HG02943 (cell line): ENCODE results near the gene ELK3.
"Not testable (repeated sequence)": the region's sequence is repeated elsewhere in the genome, so short reads cannot be mapped to it uniquely, and the experiment has no call there.

Experiments used
- ATAC-seq: cut with Tn5 transposase; IDR thresholded peaks from one replicate; pipeline ENCODE4 v1.9.1; 2021; ENCODE audit warnings: mild to moderate bottlenecking, low read depth, moderate library complexity; ENCODE audit not compliant: unreplicated experiment

ELK3 gene

GRCh38 chr12:96300064-96300463 is 105.9 kb downstream of the ELK3 start:
- ATAC-seq: no peak

GRCh38 chr12:96301732-96302131 is 107.6 kb downstream of the ELK3 start:
- no peak for ATAC-seq

- no peak for ATAC-seq
These were observed 108.6 kb downstream of the ELK3 start for GRCh38 chr12:96302687-96303310.

- no peak for ATAC-seq
These were observed 109.5 kb downstream of the ELK3 start for GRCh38 chr12:96303653-96304052.

- no peak for ATAC-seq
These were observed 111.5 kb downstream of the ELK3 start for GRCh38 chr12:96305665-96306064.

GRCh38 chr12:96308881-96309280 is 114.7 kb downstream of the ELK3 start:
- ATAC-seq: no peak

- ATAC-seq: no peak
These were observed 115.9 kb downstream of the ELK3 start for GRCh38 chr12:96310067-96310466.

- no peak for ATAC-seq
These were observed 117.0 kb downstream of the ELK3 start for GRCh38 chr12:96311191-96311590.

- ATAC-seq: no peak
These were observed 119.4 kb downstream of the ELK3 start for GRCh38 chr12:96313606-96314005.

GRCh38 chr12:96314723-96315122 is 120.5 kb downstream of the ELK3 start:
- no peak for ATAC-seq

GRCh38 chr12:96315741-96316481 is 121.7 kb downstream of the ELK3 start:
- not testable (repeated sequence) for ATAC-seq

GRCh38 chr12:96317801-96318200 is 123.6 kb downstream of the ELK3 start:
- ATAC-seq: not testable (repeated sequence)
